Panc1 (cell line): ENCODE data around the gene CFAP43. TPM values are rescaled to one million over a fixed set of nuclear protein-coding genes. Genes with fewer than 3 reads are reported as not detected.
"Not testable (repeated sequence)": the region's sequence is repeated elsewhere in the genome, so short reads cannot be mapped to it uniquely, and the experiment has no call there.

ENCODE experiments used
- ATAC-seq: fragments of 200-7000 bp; cut with Tn5 transposase; 2 replicates; pipeline ENCODE4 v1.9.1; 2020; ENCODE audit warnings: mild to moderate bottlenecking, moderate library complexity
- BruUV-seq: library from RNA; stranded (reverse); fragments of 400-500 nt; replicated peaks from 2 replicates; lab custom pipeline; 2021; lab: Mats Ljungman, UMichigan
- CTCF ChIA-PET: fragments of 300-600 bp; sonication (Branson Sonifier 250); formaldehyde crosslinking; loops from one replicate; lab custom pipeline; 2022; ENCODE audit warnings: antibody characterized with exemption; lab: Charles Lee
- POLR2A ChIA-PET: fragments of 300-600 bp; sonication (Branson Sonifier 250); formaldehyde crosslinking; loops from one replicate; lab custom pipeline; 2022; ENCODE audit warnings: antibody characterized with exemption; lab: Charles Lee
- DNase-seq: peaks from one replicate; pipeline ENCODE4 v3.0.0-alpha.2; 2010; ENCODE audit warnings: low read depth, low spot score
- H3K27ac ChIP-seq: 2 replicates; pipeline ENCODE4 v1.5.1; 2011; ENCODE audit warnings: mild to moderate bottlenecking, low read length, inconsistent platforms
- H3K27me3 ChIP-seq: fragments of 200-500 bp; sonication (Bioruptor generic); 2 replicates; pipeline ENCODE4 v1.6.0; 2014; ENCODE audit warnings: low read length, inconsistent platforms; ENCODE audit not compliant: control insufficient read depth, insufficient read depth
- H3K36me3 ChIP-seq: fragments of 200-500 bp; sonication (Bioruptor generic); 2 replicates; pipeline ENCODE4 v1.5.1; 2014; ENCODE audit warnings: inconsistent platforms, mild to moderate bottlenecking, low read length, moderate library complexity; ENCODE audit not compliant: control insufficient read depth, insufficient read depth
- H3K4me1 ChIP-seq: 2 replicates; pipeline ENCODE4 v1.5.1; 2011; ENCODE audit warnings: inconsistent platforms, mild to moderate bottlenecking, low read length, moderate library complexity; ENCODE audit not compliant: control insufficient read depth, insufficient read depth
- H3K4me3 ChIP-seq, 2 experiments: 2 replicates each; pipeline ENCODE4 v1.5.1; 2011 to 2012; ENCODE audit warnings: low read depth in 2 of 2, low read length in 2 of 2, mild to moderate bottlenecking in 2 of 2, inconsistent platforms in 1 of 2, moderate library complexity in 1 of 2
- H3K9me3 ChIP-seq: fragments of 200-500 bp; sonication (Bioruptor generic); 2 replicates; pipeline ENCODE4 v1.5.1; 2014; ENCODE audit warnings: low read depth, mild to moderate bottlenecking, inconsistent platforms, low read length, moderate library complexity; ENCODE audit not compliant: control insufficient read depth, insufficient read depth
- CTCF ChIP-seq: fragments of 450-650 bp; IDR thresholded peaks from 2 replicates; pipeline ENCODE4 v1.5.1; 2017; ENCODE audit warnings: mild to moderate bottlenecking
- POLR2AphosphoS5 ChIP-seq: IDR thresholded peaks from 2 replicates; pipeline ENCODE4 v1.6.1; 2012; ENCODE audit warnings: mild to moderate bottlenecking, low read depth, low read length, moderate library complexity
- SIN3A ChIP-seq: IDR thresholded peaks from 2 replicates; pipeline ENCODE4 v1.6.1; 2012; ENCODE audit warnings: low read depth, mild to moderate bottlenecking, low read length, moderate library complexity, borderline replicate concordance; ENCODE audit not compliant: insufficient read depth
- TCF7L2 ChIP-seq: IDR thresholded peaks from 2 replicates; pipeline ENCODE4 v1.6.1; 2011; ENCODE audit warnings: mild to moderate bottlenecking, low read depth, low read length, inconsistent platforms
- in situ Hi-C: cut with HindIII; loops from 2 replicates; pipeline ENCODE4 v1.10.0; 2016; ENCODE audit warnings: low sequenced_read_pairs, low pct_unique_long_range_greater_than_20kb
- intact Hi-C: fragments of 100-400 bp; cut with micrococcal nuclease; formaldehyde crosslinking; loops from one replicate; pipeline ENCODE4 v1.10.0; 2022; ENCODE audit not compliant: unreplicated experiment
- total RNA-seq: library from RNA; stranded (reverse); gene quantifications from one replicate; pipeline ENCODE4 v1.2.1, GENCODE V29; 2021; ENCODE audit not compliant: unreplicated experiment
- TF ChIP-seq, protein P1 (sequence below), 2 experiments: IDR thresholded peaks; 2 replicates each; pipeline ENCODE4 v1.6.1; 2011 to 2012; ENCODE audit warnings: low read depth in 2 of 2, control low read depth in 1 of 2, low read length in 1 of 2, mild to moderate bottlenecking in 1 of 2, moderate library complexity in 1 of 2; ENCODE audit not compliant: insufficient read depth in 1 of 2

The CFAP43 gene
- total RNA-seq, 1 experiment from 2014 or later: 0.21 TPM

DNA sequence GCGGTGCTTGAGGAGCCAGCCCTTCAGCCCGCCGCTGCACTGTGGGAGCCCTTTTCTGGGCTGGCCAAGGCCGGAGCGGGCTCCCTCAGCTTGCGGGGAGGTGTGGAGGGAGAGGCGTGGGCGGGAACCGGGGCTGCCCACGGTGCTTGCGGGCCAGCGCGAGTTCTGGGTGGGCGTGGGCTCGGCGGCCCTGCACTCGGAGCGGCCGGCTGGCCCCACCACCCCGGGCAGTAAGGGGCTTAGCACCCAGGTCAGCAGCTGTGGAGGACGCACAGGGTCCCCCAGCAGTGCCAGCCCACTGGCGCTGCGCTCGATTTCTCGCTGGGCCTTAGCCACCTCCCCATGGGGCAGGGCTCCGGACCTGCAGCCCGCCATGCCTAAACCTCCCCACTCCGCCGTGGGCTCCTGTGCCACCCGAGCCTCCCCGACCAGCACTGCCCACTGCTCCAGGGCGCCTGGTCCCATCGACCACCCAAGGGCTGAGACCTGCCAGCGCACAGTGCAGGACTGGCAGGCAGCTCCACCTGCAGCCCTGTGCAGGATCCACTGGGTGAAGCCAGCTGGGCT is 13.0 kb upstream of the CFAP43 start:
- no peaks in the 10 kb centered on the region for H3K36me3 ChIP-seq
- in situ Hi-C loops: no loop called here
- no peaks in the 10 kb centered on the region for H3K4me1 ChIP-seq
- POLR2A ChIA-PET: no interaction called here
- CTCF ChIA-PET: no interaction called here
- no peak; the same call in 1 of the 2 replicates for ATAC-seq
- H3K4me3 ChIP-seq: no peak overlapping the region
- TF ChIP-seq SIN3A (no peak), POLR2AphosphoS5 (no peak), TCF7L2 (no peak), CTCF (no peak)
- TF ChIP-seq, protein P1, sequence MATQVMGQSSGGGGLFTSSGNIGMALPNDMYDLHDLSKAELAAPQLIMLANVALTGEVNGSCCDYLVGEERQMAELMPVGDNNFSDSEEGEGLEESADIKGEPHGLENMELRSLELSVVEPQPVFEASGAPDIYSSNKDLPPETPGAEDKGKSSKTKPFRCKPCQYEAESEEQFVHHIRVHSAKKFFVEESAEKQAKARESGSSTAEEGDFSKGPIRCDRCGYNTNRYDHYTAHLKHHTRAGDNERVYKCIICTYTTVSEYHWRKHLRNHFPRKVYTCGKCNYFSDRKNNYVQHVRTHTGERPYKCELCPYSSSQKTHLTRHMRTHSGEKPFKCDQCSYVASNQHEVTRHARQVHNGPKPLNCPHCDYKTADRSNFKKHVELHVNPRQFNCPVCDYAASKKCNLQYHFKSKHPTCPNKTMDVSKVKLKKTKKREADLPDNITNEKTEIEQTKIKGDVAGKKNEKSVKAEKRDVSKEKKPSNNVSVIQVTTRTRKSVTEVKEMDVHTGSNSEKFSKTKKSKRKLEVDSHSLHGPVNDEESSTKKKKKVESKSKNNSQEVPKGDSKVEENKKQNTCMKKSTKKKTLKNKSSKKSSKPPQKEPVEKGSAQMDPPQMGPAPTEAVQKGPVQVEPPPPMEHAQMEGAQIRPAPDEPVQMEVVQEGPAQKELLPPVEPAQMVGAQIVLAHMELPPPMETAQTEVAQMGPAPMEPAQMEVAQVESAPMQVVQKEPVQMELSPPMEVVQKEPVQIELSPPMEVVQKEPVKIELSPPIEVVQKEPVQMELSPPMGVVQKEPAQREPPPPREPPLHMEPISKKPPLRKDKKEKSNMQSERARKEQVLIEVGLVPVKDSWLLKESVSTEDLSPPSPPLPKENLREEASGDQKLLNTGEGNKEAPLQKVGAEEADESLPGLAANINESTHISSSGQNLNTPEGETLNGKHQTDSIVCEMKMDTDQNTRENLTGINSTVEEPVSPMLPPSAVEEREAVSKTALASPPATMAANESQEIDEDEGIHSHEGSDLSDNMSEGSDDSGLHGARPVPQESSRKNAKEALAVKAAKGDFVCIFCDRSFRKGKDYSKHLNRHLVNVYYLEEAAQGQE (IDR thresholded peaks at IDR 0.05; ENCODE audit: insufficient read depth in 1 of 2, low read depth in 2 of 2, low read length in 1 of 2): no peak
- peaks cover 6% of the 10 kb centered on the region; the same call in 1 of the 2 replicates for H3K27me3 ChIP-seq
- no peaks in the 10 kb centered on the region for H3K9me3 ChIP-seq
- intact Hi-C loops: no loop called here
- no peak overlapping the region for H3K27ac ChIP-seq
- no TSS peak for BruUV-seq
- DNase-seq: no peak

- Histone ChIP-seq H3K4me1 (no peaks in the 10 kb centered on the region), H3K9me3 (no peaks in the 10 kb centered on the region), H3K27ac (no peak overlapping the region), H3K36me3 (no peaks in the 10 kb centered on the region), H3K27me3 (peaks cover 12% of the 10 kb centered on the region; the same call in 1 of the 2 replicates), H3K4me3 (no peak overlapping the region)
- DNase-seq (no peak), ATAC-seq (no peak)
- TF ChIP-seq TCF7L2: no peak
- no peak for TF ChIP-seq POLR2AphosphoS5
- no peak for TF ChIP-seq CTCF
- TF ChIP-seq SIN3A: no peak
- TF ChIP-seq, protein P1 (IDR thresholded peaks at IDR 0.05; ENCODE audit: insufficient read depth in 1 of 2, low read depth in 2 of 2, low read length in 1 of 2): no peak
- CTCF ChIA-PET: no interaction called here
- POLR2A ChIA-PET: no interaction called here
- in situ Hi-C loops (no loop called here), intact Hi-C loops (no loop called here)
- BruUV-seq: no TSS peak
These were observed 11.3 kb upstream of the CFAP43 start for GRCh38 chr10:104243512-104243911.

DNA sequence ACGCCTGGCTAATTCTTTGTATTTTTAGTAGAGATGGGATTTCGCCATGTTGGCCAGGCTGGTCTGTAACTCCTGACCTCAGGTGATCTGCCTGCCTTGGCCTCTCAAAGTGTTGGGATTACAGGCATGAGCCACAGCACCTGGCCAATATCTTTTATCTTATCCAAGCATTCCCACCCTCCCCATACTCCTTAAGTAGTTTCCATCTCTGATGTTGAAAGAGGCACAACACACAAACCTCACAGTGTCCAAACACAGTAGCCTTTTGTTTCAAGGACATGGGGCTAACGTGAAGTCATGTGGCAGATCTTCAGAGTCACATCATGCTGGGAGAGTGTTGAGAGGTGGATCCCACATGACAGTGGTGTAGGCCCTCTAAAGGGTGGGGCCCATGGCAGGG is 10.8 kb upstream of the CFAP43 start:
- peaks cover 12% of the 10 kb centered on the region; the same call in 1 of the 2 replicates for H3K27me3 ChIP-seq
- H3K27ac ChIP-seq, H3K9me3 ChIP-seq, intact Hi-C loops, in situ Hi-C loops, POLR2A ChIA-PET, DNase-seq, CTCF ChIA-PET, H3K36me3 ChIP-seq, BruUV-seq, H3K4me3 ChIP-seq, ATAC-seq, H3K4me1 ChIP-seq: not testable (repeated sequence)
